Rectal smooth muscle tissue (tissue), 1 donor: ENCODE data around the gene TBC1D22A.

Experiments used
- H3K27ac ChIP-seq: one replicate; pipeline ENCODE4 v1.7.0; 2013; ENCODE audit warnings: low read depth, low read length, inconsistent platforms
- H3K27me3 ChIP-seq: one replicate; pipeline ENCODE4 v1.7.0; 2013; ENCODE audit warnings: low read length; ENCODE audit not compliant: control insufficient read depth, insufficient read depth
- H3K36me3 ChIP-seq: one replicate; pipeline ENCODE4 v1.7.0; 2013; ENCODE audit warnings: low read length; ENCODE audit not compliant: control insufficient read depth, insufficient read depth
- H3K4me1 ChIP-seq: one replicate; pipeline ENCODE4 v1.7.0; 2013; ENCODE audit warnings: low read length; ENCODE audit not compliant: control insufficient read depth, insufficient read depth
- H3K4me3 ChIP-seq: one replicate; pipeline ENCODE4 v1.7.0; 2013; ENCODE audit warnings: low read length
- H3K9ac ChIP-seq: one replicate; pipeline ENCODE4 v1.7.0; 2013; ENCODE audit warnings: low read length

TBC1D22A gene

DNA sequence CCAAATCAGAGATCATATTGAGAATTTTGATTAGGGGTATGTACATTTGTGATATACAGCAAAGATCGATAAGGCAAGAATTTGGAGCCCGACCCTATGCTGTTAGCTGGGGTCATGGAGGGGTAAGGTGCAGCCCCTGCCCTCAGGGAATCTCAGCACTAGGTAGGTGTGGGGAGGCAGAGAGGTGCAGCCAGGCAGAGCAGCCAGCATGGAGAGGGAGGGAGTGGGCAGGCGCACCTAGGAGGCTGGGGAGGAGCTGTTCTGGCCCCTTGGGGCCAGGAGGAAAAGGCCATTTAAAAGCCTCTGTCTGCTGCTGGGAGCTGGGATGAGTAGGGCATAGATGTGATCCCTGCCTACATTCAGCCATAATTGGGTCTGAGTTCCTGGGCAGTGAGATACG, 293.0 kb downstream of the TBC1D22A start:
- no peaks in the 10 kb centered on the region for H3K27me3 ChIP-seq
- no peak overlapping the region for H3K27ac ChIP-seq
- peaks cover 5% of the 10 kb centered on the region for H3K36me3 ChIP-seq
- no peak overlapping the region for H3K4me3 ChIP-seq
- no peak overlapping the region for H3K9ac ChIP-seq
- no peaks in the 10 kb centered on the region for H3K4me1 ChIP-seq

DNA sequence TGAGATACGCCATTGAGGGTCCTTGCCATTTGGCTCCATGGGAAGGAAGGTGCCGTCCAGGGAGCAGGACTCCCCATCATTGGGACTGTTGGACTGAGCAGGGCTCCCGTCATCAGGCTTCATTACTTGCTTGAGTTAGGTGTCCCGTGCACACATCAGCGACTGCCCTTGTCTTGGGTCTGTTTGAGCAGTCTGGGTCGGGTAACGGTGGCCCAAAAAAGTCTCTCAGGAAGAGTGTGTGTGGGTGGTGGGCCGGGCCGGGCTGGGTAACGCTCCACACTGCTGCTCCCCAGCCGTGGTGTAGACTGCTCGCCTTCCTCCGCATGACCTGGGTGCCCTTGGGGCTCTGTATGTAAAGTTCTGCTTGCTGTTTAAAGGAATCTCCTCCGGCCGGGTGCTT, 293.5 kb downstream of the TBC1D22A start:
- H3K4me3 ChIP-seq = no peak overlapping the region
- no peak overlapping the region for H3K27ac ChIP-seq
- peaks cover 5% of the 10 kb centered on the region for H3K36me3 ChIP-seq
- H3K27me3 ChIP-seq = no peaks in the 10 kb centered on the region
- no peaks in the 10 kb centered on the region for H3K4me1 ChIP-seq
- H3K9ac ChIP-seq = no peak overlapping the region

DNA sequence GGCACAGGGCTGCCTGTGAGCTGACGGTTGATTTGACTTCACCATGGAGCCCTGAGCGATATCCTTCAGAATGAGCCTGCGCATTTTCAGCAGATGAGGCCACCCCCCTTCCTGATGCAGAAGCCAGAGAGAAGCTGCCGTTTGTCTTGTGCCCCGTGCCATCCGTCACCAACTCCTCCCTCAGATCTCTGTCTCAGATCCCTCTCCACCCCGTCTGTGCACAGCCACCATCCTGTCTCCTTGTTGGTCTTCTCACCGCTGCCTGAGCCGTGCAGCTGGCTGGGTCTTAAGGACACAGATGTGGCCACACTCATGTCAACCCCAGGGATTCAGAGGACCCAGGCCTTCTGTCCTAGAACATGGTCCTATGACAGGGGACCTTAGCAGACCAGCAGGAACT, 293.9 kb downstream of the TBC1D22A start:
- Histone ChIP-seq H3K27ac (no peak overlapping the region), H3K9ac (no peak overlapping the region), H3K36me3 (peaks cover 5% of the 10 kb centered on the region), H3K4me1 (no peaks in the 10 kb centered on the region), H3K4me3 (no peak overlapping the region), H3K27me3 (no peaks in the 10 kb centered on the region)

DNA sequence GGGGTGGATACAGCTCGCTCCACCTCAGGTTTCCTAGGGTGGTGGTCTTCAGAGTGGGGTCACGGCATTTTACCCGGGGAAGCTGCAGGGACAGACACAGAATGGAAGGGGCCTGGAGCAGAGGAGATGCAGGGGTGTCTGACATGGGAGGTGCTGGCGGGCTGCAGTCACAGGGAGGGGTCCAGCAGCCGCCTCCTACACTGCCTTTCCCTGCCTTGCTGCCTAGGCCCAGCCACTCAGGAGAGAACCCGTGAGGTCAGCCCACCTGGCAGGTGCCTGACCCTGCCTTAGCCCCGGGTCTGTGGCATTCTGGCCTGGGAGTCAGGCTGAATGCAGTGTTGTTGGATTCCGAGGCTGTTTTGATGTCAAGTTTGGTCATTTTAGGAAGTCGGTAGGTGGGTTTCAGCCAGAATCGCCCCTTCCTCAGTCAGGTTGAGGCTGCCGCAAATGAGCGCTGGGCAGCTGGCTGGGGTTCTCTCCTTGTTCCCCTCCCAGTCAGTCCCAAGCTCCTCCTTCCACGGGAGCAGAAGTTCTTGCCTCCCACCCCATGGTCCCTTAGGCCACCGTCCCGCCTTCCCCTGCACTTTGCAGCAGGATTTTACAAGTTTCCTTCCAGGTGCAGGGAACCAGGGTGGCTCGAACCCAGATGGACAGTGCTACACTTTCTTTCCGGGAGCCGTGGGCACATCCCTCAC, 294.5 kb downstream of the TBC1D22A start:
- Histone ChIP-seq H3K27ac (no peak overlapping the region), H3K27me3 (no peaks in the 10 kb centered on the region), H3K4me1 (no peaks in the 10 kb centered on the region), H3K4me3 (no peak overlapping the region), H3K9ac (no peak overlapping the region), H3K36me3 (peaks cover 5% of the 10 kb centered on the region)

DNA sequence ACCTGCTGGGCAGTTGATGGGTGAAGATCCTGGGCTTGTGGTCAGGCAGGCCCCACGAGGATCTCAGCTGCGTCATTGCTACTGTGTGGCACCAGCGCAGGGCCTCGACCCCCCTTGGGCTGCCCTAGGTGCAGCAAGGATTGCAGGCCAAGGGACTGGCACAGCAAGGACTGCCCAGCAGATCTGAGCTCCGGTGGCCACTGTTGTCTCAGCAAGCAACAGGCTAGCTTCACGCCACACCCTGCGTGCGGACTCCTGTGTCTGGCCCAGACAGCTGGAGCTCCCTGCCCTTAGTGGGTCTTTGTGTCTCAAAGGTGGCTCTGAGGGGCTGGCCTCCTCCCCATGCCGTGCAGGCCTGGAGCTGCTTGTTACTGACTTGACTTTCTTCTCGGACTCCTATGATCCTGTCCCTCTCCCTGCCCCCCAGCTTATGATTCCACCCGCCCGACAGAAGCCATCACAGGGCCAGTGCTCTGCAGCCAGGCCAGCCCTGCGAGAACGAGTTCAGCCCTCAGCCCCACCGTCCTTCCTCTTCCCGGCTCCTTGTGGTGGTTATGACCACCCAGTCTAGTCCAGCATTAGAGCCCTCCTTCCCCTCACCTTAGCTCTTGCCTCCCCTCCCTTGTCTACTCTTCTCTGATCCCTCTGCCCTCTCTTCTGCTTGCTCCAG, 295.6 kb downstream of the TBC1D22A start:
- Histone ChIP-seq H3K4me1 (no peaks in the 10 kb centered on the region), H3K9ac (no peak overlapping the region), H3K4me3 (no peak overlapping the region), H3K27ac (no peak overlapping the region), H3K36me3 (peaks cover 5% of the 10 kb centered on the region), H3K27me3 (no peaks in the 10 kb centered on the region)

DNA sequence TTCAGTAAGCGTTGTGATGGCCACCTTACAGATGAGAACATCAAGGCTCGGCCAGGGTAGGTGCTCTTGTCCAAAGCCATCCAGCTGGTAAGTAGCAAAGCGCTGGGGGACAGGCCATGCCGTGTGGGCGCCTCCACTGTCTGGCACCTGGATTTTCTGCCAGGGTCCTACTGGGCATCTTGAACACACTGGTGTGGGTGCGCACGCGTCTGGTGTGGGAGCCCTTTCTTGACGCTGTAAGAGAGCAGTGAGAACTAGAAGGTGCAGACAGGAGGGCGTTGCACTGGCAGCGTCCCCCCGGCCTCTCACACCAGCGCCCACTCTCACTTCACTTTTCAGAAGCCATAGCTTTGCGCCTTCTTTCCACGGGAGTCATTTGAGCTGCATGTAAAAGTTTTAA, 296.6 kb downstream of the TBC1D22A start:
- no peak overlapping the region for H3K4me3 ChIP-seq
- no peaks in the 10 kb centered on the region for H3K4me1 ChIP-seq
- no peaks in the 10 kb centered on the region for H3K27me3 ChIP-seq
- no peak overlapping the region for H3K27ac ChIP-seq
- H3K36me3 ChIP-seq = peaks cover 4% of the 10 kb centered on the region
- H3K9ac ChIP-seq = no peak overlapping the region

DNA sequence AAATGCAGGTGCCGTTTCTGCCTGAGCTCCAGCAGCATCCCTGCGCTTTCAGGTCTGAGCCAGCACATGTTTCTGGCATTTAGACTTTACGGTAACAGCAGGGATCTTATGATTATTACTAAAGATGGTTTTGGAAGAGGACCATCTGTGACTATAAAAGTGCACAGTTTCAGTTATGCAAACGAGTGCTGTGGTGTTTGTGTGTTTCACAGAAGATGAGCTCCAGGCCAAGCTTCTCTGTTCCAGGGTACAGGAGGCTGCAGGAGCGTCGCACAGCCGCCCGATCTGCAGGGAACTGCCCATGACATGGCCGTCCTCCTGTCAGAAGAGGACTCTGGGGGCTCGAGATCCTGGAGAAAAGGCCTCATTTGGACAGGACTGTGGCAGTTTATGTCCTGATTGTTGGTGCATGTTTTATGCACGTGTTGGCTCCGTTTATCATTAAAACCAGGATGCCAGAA, 297.3 kb downstream of the TBC1D22A start:
- Histone ChIP-seq H3K4me1 (no peaks in the 10 kb centered on the region), H3K9ac (no peak overlapping the region), H3K27me3 (no peaks in the 10 kb centered on the region), H3K4me3 (no peak overlapping the region), H3K36me3 (peaks cover 2% of the 10 kb centered on the region), H3K27ac (no peak overlapping the region)

DNA sequence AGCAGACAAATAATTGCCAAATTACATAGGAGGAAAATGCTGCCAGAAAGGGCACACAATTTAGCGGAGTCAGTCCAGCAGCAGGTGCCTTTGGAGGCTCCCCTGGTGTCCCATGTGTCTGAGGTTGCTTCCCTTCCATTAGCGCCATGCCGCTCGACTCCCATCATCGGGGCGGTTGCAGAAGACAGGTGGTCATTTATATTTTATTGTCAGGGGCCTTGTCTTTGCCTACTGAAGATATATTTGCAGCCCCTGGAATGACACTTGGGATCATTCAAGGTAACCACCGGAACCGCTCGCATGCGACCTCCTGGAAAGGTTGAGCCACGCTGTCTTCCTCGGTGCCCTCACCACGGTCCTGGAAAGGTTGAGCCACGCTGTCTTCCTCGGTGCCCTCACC, 298.3 kb downstream of the TBC1D22A start:
- Histone ChIP-seq H3K9ac (no peak overlapping the region), H3K36me3 (peaks cover under 1% of the 10 kb centered on the region), H3K4me1 (no peaks in the 10 kb centered on the region), H3K27ac (no peak overlapping the region), H3K4me3 (no peak overlapping the region), H3K27me3 (no peaks in the 10 kb centered on the region)

DNA sequence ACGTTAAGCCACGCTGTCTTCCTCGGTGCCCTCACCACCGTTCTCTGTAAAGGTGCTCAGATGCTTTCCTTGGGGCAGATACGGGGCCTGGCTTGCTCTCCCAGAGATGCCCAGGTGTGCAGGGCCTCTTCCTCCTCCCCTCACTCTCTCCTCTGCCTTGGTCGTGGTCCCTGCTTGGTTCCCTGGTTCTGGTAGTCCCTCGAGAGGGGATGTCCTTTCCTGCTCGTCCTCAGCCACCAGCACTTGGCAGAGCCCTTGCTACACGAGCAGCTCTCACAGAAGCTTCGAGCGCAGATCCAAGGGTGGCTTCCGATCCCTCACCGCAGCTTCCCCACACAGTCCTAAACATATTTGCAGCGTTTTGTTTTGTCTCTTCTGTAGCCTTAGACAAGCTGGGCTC, 298.8 kb downstream of the TBC1D22A start:
- Histone ChIP-seq H3K4me1 (no peaks in the 10 kb centered on the region), H3K27me3 (no peaks in the 10 kb centered on the region), H3K4me3 (no peak overlapping the region), H3K36me3 (no peaks in the 10 kb centered on the region), H3K9ac (no peak overlapping the region), H3K27ac (no peak overlapping the region)

DNA sequence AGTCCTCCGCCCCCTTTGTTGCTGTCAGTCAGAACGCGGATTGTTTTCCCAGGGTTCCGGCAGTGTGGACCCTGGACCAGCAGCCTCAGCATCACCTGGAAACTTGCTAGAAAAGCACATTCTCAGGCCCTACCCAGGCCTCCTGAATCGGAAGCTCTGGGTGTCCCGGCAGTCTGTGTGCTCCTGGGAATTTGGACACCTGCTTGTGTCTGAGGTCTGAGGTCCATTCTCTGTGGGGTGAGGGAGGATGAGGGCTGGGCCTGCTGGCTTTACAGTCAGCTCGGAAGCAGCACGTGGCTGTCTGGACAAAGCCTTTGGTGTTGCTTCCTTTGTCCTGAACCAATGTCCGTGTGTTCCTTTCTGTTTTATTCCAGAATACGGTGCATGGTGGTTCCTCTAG, 299.7 kb downstream of the TBC1D22A start:
- Histone ChIP-seq H3K27me3 (no peaks in the 10 kb centered on the region), H3K4me3 (no peak overlapping the region), H3K27ac (no peak overlapping the region), H3K4me1 (no peaks in the 10 kb centered on the region), H3K36me3 (no peaks in the 10 kb centered on the region), H3K9ac (no peak overlapping the region)

DNA sequence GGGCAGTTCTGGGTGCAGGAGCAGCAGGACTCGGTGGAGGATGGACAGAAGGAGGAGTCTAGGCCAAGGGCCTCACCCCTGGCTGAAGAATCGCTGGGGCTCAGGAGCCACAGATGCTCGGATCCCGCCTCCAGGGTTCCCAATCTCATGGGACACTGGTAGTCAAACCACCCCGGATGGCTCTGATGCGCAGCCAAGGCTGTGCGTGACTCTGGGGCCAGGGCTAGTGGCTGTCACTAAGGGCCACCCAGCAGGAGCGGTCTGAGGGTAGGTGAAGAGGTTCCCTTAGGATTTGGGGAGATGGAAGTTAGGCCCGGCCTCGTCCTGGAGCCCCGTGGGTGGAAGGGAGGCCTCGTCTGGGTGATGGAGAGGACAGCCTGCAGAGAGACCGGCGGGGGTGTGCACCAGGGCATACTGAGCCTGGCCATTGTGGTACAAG, 300.6 kb downstream of the TBC1D22A start:
- Histone ChIP-seq H3K27me3 (no peaks in the 10 kb centered on the region), H3K36me3 (no peaks in the 10 kb centered on the region), H3K4me1 (no peaks in the 10 kb centered on the region), H3K4me3 (no peak overlapping the region), H3K27ac (no peak overlapping the region), H3K9ac (no peak overlapping the region)

DNA sequence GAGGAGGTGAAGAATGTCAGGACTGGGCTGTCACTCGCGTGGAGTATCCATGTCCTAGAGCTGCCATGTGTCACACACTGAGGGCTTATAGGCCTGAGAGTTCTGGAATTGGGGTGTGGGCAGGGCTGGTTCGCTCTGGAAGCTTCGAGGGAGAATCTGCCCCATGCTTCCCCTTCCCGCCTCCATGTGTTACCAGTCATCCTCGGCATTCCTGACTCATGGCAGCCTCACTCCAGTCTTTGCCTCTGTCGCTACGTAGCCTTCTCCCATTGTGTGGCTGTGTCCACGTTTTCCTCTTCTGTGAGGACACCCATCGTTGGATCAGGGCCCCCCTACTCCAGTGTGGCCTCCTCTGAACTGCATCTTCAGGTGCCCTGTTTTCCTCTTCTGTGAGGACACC, 301.2 kb downstream of the TBC1D22A start:
- H3K36me3 ChIP-seq = no peaks in the 10 kb centered on the region
- H3K4me3 ChIP-seq = no peak overlapping the region
- H3K27ac ChIP-seq = no peak overlapping the region
- H3K27me3 ChIP-seq = no peaks in the 10 kb centered on the region
- no peaks in the 10 kb centered on the region for H3K4me1 ChIP-seq
- no peak overlapping the region for H3K9ac ChIP-seq

DNA sequence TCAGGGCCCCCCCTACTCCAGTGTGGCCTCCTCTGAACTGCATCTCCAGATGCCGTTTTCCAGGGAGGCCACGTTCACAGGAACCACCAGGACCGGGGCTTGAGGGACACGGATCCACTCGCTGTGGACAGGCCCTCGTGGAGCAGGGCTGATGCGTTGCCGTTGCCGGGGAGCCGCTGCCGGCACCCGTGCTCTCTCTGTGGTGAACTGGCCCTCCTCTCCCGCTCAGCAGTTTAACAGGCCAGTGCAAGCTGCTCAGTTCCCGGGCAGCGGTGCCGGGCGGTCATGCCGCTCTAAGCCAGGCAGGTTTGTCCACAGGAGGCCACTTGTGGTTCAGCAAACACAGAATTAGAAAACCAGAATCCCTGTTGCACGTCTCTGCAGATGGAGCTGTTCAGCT, 301.6 kb downstream of the TBC1D22A start:
- Histone ChIP-seq H3K36me3 (no peaks in the 10 kb centered on the region), H3K27ac (no peak overlapping the region), H3K27me3 (no peaks in the 10 kb centered on the region), H3K4me1 (no peaks in the 10 kb centered on the region), H3K9ac (no peak overlapping the region), H3K4me3 (no peak overlapping the region)
